GM18517 (cell line): Measurements from ENCODE around the gene CASKIN2.

ENCODE experiments used
- ATAC-seq: cut with Tn5 transposase; IDR thresholded peaks from one replicate; pipeline ENCODE4 v1.9.1; 2021; ENCODE audit warnings: mild to moderate bottlenecking, moderate library complexity; ENCODE audit not compliant: unreplicated experiment

CASKIN2 gene, protein sequence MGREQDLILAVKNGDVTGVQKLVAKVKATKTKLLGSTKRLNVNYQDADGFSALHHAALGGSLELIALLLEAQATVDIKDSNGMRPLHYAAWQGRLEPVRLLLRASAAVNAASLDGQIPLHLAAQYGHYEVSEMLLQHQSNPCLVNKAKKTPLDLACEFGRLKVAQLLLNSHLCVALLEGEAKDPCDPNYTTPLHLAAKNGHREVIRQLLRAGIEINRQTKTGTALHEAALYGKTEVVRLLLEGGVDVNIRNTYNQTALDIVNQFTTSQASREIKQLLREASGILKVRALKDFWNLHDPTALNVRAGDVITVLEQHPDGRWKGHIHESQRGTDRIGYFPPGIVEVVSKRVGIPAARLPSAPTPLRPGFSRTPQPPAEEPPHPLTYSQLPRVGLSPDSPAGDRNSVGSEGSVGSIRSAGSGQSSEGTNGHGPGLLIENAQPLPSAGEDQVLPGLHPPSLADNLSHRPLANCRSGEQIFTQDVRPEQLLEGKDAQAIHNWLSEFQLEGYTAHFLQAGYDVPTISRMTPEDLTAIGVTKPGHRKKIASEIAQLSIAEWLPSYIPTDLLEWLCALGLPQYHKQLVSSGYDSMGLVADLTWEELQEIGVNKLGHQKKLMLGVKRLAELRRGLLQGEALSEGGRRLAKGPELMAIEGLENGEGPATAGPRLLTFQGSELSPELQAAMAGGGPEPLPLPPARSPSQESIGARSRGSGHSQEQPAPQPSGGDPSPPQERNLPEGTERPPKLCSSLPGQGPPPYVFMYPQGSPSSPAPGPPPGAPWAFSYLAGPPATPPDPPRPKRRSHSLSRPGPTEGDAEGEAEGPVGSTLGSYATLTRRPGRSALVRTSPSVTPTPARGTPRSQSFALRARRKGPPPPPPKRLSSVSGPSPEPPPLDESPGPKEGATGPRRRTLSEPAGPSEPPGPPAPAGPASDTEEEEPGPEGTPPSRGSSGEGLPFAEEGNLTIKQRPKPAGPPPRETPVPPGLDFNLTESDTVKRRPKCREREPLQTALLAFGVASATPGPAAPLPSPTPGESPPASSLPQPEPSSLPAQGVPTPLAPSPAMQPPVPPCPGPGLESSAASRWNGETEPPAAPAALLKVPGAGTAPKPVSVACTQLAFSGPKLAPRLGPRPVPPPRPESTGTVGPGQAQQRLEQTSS (N-terminal part only)

GRCh38 chr17:75515496-75516254 is at the start of gene CASKIN2:
Gene CASKIN2, minus strand, starts transcription at chr17:75515537. Its CDS starts 1,733 bp downstream, at chr17:75513804.
- peak; percentile 44 for ATAC-seq

DNA sequence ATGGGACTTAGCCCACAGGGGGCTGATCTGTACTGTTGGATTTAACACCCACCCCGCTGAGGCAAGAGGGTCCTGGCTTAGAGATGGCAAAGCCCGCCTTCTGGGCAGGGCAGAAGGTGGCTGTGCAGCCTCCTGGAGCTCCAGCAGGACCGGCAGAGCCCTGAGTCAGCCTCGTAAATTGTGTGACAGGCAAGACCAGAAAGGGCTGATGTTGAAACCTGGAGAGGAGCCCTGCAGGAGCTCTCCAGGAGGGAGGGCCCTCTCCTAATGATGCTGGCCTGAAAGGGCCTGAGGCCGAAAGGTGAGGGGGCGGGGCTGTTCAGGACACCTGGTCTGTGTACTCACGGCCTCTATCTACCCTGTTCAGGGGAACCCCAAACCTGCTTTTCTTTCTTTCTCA is 49.7 kb upstream of the CASKIN2 start:
- ATAC-seq = no peak

DNA sequence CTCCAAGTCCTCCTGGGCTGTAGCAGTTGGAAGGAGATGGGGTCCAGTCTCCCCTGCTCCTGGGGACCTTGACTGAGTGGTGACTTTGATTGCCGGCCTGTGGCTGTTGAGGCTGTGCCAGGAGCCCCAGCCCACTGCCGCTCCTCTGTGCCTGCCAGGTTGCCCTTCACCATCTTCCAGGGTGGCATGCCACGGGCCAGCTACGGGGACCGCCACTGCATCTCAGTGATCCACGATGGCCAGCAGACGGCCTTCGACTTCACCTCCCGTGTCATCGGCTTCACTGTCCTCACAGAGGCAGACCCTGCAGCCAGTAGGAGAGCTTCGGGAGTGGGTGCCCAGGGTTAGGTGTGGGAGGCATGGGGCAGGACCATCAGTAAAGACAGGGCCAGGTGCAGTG is 48.9 kb upstream of the CASKIN2 start:
- ATAC-seq = no peak

DNA sequence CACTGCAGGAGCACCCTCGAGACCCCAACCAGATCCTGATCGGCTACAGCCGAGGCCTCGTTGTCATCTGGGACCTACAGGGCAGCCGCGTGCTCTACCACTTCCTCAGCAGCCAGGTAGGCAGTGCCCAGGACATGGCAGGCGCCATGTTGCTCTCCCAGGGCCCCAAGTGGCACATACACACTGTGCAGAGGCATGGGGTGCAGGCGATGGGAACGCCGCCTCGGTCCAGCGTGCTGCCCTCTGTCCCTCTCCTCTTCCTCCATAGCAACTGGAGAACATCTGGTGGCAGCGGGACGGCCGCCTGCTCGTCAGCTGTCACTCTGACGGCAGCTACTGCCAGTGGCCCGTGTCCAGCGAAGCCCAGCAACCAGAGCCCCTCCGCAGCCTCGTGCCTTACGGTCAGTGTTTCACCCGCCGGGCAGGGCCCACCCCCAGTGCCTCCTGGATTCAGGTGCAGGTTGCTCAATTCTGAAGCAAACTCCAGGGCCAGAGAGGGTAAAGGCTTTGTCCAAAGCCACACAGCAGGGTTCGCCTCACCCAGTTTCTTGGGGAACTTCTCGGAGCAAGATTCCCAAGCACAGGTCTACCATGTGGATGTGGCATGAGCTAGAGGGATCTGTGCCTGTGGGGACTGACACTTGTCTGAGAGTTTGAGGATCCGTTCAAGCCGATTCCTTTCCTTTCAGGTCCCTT is 47.9 kb upstream of the CASKIN2 start:
- ATAC-seq = no peak

DNA sequence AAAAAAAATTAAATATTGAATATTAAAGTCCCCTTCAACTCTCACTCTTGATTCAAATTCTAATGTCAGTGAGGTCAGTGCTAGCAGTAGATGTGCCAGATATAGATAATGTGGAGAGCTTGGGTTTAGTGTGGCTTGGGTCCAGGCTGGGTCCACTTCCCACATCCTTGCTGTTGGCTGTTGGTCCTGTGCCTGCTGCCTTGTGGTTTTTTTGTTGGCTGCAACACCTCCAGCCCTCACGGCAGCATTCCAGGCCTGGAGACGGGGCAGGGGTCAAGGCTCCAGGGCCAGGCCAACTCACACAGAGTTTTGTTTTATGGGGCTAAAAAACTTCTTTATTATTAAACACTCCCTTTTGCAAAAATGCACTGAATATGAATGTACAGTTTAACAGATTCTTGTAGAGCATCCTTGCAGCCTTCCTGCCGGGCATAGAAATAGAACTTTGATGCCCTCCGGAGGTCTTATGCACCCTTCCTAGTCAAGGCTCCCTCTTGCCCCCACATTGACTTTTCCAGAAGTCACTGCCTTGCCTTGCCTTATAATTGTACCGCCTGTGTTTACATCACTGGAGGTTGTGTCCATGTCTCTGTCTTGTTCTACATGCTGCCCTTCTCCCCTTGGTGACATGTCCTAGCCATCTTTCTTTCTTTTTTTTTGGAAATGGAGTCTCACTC is 46.7 kb upstream of the CASKIN2 start:
- ATAC-seq = no peak

DNA sequence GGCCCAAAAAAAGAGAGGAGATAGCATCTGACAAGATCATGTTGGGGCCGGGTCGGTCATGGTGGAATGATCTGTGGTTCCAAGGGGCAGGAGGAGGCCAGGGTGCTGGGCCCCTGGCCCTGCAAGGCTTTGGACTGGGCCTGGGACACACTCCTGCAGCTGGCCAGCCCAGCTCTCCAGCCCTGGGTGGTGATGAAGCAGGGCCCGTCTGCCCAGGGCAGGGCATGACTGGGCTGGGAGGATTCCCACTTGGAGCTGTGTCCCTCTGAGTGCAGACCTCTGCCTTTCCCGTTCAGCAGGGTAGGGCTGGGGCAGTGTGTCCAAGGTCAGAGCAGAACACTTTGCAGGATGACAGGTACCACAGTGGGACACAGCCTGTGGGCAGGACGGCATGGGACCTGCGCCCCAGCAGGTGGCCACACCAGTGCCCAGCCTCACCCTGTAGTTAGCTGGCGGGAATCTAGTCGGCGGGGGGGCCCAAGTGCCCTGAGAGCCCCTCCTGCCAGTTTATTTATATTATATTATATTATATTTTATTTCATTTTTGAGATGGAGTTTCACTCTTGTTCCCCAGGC is 44.7 kb upstream of the CASKIN2 start:
- no peak for ATAC-seq

- ATAC-seq = no peak
These were observed 43.6 kb upstream of the CASKIN2 start for GRCh38 chr17:75558666-75559530.

DNA sequence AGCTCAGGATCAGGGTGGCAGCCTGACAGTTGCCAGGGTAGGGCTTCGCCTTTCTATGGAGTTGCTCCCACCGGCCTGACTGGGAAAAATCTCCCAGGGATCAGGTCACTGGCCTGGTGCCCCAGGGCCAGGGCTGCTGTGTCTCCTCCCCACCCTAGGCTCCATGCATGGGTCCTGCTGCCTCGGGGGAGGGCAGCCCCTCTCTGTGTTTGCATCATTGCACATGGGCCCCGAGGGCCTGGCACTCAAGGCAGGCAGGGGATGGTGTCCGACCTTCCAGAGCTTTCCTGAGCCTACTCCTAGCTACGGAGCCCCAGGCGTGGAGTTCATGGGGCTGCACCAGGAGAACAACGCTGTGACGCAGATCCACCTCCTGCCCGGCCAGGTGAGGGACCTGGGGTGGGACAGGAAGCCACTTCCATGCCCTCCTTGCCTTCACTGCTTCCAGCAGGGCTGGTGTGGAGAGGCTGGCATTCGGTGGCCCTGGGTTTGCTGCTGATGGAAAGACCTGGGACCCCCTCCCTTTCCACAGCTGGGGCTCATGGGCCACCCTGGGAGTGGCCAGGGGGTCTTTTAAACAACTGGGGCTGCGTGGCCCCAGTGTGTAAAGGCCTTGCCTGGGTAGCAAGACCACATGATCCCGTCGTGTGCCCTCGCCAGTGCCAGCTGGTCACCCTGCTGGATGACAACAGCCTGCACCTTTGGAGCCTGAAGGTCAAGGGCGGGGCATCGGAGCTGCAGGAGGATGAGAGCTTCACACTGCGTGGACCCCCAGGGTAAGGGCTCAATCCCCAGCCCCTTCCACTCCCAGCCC is 42.7 kb upstream of the CASKIN2 start:
- ATAC-seq = no peak

GRCh38 chr17:75557075-75557851 is 41.9 kb upstream of the CASKIN2 start:
- ATAC-seq = no peak

GRCh38 chr17:75555679-75556153 is 40.4 kb upstream of the CASKIN2 start:
- no peak for ATAC-seq

DNA sequence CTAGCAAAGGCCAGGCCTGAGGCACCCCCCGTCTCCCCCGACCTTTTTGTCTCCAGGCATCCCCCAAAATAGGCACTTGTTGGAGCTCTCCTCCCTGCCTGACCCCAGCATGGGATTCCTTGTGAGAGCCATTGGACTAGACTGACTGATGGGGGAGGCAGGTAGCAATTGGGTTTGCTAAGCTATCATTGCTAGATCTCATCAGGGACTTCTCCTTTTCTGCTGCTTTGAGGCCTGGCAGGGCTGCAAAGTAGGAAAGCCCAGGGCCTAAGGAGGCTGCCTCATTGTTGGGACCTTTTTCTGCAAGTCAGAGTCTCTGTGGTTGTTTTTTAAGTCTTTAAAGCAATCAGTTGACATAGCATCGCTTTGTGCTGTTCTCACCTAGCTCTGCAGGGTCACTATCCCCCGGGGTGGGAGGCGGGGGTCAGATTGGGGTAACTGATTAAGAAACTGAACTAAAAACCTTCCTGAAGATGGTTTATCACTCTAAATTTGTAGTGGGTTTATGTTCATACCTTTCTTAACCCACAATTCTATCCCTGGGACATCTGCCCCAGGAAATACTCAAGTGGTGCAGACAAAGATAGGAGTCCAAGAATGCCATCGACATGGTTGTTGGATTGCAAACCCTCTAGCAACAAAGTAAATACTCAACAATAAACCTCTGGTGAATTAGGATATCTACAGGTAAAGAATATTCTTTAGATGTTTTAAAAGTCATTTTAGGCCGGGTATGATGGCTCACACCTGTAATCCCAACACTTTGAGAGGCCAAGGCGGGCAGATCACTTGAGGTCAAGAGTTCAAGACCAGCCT is 38.2 kb upstream of the CASKIN2 start:
- ATAC-seq = no peak

GRCh38 chr17:75552425-75553294 is 37.3 kb upstream of the CASKIN2 start:
- ATAC-seq = no peak

DNA sequence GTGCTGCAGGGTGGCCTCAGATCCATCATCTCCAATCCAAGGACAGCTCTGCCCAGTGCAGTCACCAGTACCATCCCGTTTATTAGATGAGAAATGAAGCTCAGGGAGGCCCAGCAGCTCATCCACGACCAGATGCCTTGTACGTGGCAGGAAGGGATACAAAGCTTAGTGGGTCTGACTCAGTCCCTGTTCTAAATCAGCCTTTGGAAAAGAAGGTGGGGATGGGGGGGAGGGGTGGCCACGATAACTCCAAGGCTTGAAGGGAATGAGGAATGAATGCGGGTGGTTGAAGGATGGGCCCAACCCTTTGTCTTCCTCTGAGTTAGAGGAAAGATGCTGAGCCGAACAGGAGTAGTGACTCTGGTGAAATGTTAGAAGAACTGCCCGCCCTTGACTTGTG is 35.9 kb upstream of the CASKIN2 start:
- ATAC-seq = no peak

DNA sequence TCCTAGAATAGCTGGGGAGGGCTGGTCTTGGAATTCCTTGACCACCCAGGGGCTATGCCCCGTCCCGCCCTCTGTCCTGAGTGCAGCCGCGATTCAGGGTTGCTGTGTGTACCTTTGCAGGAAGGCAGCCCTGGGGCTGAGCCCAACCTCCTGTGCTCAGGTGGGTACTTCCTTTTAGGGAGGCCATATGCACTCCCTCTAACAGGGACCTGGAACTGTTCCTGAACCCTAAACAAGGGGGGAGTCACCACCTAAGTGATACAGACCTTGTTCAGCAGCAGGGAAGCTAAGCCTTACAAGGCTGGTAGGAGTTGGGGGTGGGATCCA is 34.8 kb upstream of the CASKIN2 start:
- no peak for ATAC-seq
